GM21447 (cell line): ENCODE results near the gene PTPRT.
"Not testable (repeated sequence)": the region's sequence is repeated elsewhere in the genome, so short reads cannot be mapped to it uniquely, and the experiment has no call there.

Experiments
- ATAC-seq: cut with Tn5 transposase; IDR thresholded peaks from one replicate; pipeline ENCODE4 v1.9.1; 2021; ENCODE audit not compliant: unreplicated experiment

The PTPRT gene

DNA sequence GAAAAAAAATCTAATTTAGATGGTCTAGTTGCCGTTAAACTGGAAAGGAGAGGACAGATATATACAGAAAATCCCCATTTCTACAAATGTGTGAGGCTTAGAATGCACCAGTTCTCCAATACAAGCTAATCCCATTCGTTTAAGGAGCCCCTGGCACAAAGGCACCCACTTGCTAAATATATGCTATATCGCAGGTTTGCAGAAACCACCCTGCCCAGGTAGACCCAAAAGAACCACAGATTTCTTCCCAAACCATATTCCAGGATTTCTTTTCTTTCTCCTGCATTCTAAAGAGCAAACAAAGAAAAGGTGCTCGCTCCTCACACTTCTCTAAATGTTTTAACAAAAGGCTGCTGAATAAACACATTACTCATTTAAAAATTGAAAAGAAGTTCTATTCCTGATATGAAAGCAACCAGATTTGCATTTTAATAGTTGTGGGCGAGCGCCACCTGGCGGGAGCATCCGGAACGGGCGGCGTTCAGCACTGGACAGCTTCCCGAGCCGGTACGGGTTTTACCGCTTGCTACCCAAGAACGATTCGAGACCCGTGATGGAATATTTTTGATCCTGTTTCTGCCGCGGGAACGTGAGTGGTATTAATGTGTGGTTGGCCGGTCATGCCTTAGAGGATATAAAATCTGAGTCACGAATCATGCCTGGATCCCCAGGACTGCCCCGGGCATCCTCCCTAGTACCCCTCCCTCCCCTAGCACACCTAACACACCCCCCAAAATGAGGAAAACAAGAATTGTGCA lies 2.1 kb downstream of the PTPRT start:
- no peak for ATAC-seq

DNA sequence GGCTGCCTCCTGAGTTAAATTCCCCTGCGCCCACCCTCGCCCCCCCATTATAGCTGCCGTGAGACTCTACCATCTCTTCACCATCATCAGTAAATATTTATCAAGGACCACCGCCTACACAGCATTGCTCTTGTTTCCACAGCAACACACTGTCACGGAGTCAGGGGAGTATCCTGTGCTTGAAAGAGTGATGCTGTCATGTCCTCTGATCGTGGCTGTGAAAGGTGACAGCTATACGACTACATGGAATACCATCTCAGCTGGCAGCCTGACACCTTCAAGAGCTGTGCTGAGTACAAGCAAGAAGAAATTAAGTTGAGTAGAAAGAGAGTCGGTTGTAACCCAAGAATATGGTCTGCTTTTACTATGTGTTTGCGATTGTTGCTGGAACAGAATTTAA lies 3.4 kb downstream of the PTPRT start:
- ATAC-seq: no peak

DNA sequence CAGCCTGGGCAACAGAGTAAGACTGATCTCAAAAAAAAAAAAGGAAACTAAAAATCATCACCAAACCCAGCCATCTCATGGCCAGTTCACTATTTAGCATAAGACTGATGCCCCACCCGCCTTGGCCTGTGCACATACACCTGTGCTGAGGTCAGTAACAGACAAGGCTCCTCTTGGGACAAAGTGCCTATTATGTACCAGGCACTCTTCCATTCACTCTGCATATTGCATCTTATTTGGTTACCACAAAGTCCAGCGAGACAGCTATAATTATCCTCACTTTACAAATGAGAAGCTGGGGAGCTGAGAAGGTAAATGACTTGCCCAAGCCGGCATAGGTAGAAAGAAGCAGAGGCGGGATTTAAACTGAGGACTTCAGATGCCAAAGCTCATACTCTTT lies 3.8 kb downstream of the PTPRT start:
- ATAC-seq: no peak

DNA sequence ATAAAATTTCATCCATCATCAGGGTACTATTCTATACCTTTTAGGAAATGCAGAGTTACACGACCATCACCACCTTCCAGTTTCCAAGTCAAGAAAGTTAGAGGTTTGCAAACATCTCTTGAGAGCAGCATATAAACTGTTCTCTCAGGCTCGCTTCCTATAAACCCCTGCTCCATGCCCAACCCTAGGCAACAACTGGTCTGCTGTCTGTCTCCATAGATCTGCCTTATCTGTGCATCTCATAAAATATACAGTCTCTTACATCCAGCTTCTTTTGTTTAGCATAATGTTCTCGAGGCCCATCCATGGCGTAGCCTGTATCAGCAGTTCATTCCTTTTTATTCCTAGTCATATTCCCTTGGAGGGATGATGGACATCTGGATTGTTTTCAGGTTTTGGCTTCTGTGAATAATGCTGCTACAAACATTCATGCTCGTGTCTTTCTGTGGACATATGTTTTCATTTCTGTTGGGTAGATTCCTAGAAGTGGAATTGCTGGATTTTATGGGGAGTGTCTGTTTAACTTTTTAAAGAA lies 6.1 kb downstream of the PTPRT start:
- no peak for ATAC-seq

DNA sequence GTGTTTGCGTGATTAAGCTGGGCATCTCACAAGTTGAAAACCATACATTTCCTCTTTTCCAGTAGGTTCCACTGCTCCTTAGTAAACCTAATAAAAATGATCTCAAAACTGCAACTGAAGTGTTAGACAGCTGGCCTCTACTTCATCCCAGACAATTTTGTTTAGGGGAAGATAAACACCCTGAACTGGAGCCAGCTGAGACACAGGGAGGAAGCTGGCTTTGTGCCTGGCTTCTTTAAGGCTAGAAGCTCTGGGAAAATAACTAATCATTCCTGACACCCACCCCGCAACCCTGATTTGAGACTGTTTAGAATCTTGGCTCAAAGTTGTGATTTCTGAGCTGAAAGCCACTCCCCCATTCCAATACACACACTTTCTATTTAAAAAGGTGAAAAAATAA lies 11.6 kb downstream of the PTPRT start:
- ATAC-seq: no peak

DNA sequence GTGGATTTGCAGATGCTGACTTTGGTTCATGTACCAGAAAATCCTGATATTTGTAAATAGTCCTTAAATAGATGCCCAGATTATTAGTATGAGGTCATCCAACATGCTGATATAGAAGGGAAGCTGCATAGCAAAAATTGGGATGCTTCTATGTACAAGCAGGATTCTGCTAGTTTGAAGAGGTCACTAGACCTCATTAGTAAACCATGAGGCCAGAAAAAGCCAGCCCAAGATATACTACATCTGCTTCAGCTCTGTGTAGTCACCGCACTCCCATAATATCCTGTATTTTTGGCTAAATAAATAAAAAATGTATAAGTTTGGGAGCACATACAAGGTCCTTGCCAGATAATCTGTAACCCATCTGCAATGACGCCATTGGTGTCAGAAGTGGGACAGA lies 13.0 kb downstream of the PTPRT start:
- ATAC-seq: no peak

DNA sequence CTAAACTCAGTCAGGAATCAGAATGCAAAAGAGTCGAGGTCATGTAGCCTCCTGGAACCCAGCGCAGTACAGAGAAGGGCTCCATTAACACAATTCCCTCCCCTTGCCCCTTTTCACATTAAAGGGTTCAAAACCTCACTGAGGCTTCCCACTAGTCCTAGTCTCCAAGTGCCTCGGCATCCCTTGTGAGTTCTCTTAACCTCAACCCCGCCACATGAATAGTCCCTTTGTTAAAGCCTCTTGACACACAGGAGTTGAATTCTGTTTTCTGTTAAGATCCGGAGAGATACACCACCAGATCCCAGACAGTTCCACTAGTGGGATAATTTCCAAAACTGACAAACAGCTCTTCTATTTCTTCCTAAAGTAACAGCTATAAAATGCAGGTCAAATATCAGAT lies 17.8 kb downstream of the PTPRT start:
- no peak for ATAC-seq

DNA sequence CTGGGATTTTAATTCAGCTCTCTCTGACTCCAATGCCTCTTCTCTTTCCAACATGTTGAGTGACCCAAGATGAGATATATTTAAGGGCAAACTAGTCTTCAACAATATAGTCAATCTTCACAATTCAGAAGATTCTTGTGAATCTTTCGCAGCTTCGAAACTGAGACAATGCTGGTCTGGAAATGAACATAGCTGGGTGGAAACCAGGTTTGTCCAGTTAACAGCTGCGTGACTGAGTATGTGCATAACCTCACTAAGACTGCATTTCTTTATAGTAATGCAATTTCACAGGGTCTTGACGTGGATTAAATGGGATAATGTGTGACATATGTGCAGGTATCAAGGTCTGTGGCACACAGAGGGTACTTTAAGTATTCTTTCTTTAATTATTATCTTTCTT lies 18.9 kb downstream of the PTPRT start:
- ATAC-seq: no peak

DNA sequence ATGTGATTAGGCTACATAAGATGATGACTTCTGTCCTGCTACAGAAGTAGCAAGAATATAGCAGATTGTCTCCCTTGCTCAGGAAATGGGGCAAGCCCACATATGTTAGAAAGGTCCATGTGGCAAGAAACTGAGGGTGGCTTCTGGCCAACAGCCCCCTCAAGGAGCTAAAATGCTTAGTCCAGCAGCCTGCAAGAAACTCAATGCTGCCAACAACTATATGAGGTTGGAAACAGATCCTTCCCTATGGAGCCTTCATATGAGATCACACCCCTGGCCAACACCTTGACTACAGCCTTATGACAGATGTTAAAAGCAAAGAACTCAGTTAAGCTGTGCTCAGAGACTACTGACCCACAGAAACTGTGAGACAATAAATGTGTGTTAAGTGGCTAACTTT lies 22.1 kb downstream of the PTPRT start:
- no peak for ATAC-seq

DNA sequence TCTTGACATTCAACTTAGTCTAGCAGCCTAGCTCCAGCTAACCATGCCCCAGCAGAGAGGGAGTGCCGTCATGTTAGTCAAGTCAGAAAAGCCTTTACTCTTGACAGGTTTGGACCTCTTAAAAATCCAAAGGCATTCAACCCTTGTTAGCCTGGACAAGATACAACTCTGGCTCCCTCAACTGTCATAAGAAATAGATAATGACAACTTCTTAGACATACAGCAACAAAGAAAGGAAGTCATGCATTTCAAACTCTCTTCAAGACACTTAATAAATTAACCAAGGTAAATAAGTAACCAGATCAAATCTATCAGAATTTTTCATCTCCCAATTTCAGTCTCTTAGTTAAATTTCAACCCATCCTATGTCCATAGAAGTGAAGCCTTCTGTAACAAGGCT lies 22.7 kb downstream of the PTPRT start:
- no peak for ATAC-seq

DNA sequence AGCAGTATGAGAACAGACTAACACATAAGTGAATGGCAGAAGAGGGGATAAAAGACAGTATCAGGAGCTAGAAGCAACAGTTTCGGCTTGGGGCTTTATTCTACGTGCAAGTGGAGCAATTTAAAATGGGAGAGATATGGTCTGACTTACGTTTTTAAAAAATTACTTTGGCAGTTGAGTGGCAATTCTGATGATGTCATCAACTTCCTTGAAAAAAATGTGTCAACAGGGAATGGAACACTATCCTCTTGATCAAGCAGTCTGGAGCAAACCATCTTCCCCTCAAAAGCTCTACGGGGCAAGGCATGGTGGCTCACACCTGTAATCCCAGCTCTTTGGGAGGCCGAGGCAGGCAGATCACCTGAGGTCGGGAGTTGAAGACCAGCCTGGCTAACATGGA lies 24.1 kb downstream of the PTPRT start:
- no peak for ATAC-seq

DNA sequence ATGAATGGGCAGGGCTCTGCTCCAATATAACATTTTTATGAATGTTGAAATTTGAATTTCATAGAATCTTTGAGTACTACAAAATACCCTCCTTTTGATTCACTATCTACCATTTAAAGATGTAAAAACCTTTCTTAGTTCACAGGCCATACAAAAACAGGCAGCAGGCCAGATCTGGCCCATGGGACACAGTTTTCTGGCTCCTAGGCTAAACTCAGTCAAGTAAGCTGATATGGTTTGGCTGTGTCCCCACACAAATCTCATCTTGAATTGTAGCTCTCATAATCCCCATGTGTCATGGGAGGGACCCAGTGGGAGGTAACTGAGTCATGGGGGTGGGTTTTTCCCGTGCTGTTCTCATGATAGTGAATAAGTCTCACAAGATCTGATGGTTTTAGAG lies 25.0 kb downstream of the PTPRT start:
- not testable (repeated sequence) for ATAC-seq

DNA sequence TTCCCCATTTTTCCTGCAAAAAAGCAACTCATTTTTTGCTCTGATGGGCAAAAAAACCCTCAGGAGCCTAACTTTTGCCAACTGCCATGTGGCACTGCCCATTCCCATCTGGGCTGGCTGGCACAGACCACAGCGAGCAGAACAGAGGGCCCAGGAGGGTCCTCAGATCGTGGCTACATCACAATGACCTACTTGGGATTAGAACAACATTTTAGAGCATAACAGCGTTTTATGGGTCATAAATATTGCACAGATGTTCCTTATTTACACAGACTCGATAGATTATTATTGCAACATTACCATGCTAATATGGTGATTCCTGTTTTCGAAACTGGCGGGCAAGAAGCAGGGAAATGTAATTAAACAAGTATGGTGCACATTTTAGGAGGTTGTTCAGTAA lies 28.0 kb downstream of the PTPRT start:
- no peak for ATAC-seq

DNA sequence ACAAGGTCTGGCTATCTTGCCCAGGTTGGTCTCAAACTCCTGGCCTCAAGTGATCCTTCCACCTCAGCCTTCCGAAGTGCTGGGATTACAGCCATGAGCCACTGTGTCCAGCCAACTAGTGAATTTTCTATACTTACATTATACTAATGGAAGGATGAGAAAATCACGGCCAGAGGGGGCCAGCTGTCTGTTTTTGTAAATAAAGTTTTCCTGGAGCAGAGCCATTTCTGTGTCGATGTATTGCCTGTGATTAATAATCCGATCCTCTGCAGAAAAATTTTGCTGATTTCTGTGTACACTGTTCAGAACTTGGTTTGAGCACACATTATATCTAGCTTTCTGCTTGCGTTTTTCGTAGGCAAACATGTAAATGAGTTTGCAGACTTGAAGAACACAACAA lies 28.8 kb downstream of the PTPRT start:
- no peak for ATAC-seq

DNA sequence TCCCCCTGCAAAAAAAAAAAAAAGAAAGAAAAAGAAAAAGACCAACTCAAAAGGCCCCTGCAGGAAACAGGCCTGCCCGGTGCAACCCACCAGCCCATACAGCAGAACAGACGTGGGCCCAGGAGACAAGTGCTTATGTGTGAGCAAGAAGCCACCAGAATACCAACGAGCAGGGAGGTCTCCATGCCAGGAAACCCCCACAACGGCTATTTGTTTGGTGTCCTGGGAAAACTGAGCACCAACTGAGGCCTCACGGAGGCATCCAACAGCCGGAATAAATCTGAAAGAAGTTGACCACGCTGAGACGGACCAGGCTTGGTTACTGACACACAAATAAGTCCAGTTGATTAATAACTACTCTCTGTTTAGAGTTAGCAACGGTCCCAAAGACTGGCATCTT lies 29.7 kb downstream of the PTPRT start:
- ATAC-seq: no peak

DNA sequence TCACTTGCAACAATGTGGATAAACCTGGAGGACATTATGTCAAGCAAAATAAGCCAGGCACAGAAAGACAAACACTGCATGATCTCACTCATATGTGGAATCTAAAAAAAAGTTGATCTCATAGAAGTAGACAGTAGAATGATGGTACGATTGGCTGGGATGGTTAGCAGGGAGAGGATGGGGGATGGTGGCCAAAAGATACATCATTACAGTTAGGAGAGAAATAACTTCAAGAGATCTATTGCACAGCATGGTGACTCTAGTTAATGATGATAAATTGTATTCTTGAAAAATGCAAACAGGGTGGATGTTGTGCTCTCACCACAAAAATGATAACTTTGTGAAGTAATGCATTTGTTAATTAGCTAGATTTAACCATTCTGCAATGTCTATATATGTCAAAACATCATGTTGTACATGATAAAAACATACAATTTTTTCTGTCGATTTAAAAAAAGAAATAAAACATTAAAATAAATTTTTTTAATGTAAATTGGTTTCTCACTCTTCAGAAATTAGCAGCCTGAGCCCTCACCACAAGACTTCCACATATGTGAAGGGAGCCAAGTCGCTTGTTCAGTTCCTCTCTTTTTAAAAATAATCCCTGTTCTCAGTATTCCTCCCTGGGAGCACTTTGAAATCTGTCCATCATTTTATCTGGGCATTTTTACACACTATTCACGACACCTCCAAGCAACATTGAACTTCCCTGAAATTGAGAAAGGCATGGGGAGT lies 34.2 kb downstream of the PTPRT start:
- no peak for ATAC-seq

DNA sequence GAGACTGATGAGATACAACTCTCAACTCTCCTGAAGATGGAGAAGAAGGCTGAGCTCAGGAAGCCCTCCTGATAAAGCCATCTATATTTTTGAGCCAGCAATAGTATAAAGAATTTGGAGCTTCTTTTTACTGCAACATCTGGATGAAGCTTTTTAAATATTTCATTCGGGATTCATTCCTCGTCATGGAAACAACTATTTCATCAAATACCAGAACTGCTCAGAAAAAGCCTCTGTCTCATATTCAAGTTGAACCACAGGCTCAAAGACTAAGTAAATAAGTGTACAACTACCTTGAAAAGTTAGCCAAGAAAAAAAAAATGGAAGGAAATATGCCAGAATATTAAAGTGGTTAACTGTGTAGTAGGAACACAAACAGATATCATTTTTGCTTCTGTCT lies 37.8 kb downstream of the PTPRT start:
- ATAC-seq: no peak

DNA sequence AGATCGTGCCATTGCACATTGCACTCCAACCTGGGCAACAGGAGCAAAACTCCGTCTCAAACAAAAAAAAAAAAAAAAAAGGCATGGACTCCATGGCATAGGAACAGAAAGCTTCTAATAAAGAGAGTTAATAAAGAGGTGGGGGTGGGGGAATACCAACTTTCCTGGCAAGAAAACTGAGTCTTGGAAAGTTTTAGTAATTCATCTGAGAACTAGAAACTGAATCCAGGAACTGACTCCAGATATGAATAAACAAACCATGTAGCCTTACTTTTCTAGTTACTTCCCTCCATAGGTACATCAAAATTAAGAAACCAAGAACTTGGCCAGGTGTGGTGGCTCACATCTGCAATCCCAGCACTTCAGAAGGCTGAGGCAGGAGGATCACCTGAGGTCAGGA lies 38.5 kb downstream of the PTPRT start:
- no peak for ATAC-seq

DNA sequence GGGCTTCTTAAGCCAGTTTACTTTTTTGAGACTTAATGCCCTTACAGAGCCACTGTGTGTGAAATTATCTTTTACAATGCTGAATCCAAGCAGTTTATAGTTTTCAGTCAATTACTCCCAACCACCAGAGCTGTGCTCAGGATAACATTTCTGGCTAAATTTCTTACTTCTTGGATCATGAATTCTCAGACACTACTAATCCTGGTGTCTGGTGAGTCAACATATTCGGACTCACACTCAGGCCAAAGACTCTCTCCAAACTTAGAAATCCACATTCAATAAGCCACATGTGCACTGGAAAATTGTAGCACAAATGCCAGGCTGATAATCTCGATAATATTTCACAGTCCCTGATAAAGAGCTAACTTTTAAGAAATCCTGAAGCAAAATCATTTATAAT lies 49.0 kb downstream of the PTPRT start:
- no peak for ATAC-seq

DNA sequence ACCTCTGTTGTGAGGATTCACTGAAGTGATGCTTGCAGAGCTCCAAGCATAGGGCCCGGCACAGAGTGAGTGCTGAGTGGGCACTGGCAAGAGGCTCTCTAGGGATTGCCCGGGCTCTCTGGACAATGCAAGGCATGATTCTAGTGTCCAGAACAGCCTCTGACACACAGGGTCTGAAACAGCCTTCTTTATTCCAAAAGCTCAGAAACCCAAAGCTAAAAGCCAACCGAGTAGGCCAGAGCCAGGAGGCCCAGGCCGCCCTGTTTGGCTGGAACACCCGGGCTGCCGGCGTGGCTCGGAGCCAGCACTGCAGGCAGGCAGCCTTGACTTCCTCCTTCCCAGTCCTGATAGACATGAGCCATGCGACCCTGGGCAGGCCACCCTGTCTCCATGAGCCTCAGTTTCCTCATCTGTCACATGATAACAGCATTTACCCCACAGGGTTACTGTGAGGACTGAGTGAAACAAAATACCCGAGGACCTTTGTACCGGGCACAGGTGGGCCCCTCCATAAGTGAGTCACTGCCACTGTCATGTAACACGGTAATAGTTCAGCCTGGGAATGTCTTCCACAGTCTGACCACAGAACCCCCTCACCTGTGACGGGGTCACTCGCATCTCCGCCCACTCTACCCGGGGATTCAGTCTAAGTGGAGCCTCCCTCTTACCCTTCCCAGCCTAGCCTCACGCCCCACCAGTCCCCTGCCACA lies 51.5 kb downstream of the PTPRT start:
- no peak for ATAC-seq

DNA sequence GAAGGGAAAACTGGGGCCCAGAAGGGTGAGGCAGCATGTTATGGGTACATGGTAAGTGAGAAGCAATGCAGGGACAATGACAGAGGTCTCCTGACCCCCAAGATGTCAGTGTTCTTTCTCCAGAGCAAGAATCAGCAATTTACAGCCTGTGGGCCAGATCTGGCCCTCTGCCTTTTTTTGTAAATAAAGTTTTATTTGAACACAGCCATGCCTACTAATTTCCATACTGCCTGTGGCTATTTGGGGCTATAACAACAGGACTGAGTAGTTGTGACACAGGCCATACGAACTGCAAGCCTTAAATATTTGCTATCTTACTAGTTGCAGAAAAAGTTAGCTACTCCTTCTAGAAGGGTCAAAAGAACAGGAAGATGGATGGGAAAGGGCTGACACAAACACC lies 52.5 kb downstream of the PTPRT start:
- ATAC-seq: no peak

DNA sequence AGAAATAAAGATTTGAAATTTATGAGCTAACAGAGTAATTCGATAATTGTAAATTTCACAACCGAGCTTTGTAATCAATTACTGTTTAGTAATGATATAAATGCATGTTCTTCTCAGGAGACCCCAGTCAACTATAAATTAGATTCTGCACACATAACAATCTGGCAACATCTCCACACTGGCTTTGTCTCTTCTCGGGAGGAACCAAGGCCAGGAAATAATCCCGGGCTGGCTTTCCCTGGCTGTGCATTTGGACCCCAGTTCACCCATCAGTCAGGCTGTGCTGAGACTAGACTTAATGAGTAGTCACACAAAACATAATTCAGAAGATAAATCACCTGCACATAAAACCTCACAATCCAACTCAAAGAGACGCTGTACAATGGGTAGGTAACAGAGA lies 65.5 kb downstream of the PTPRT start:
- ATAC-seq: no peak
